ENCODE measurements around the gene SELENOO. TPM values are rescaled to one million over a fixed set of nuclear protein-coding genes. Genes with fewer than 3 reads are reported as not detected.

The SELENOO gene
- total RNA-seq, 2 experiments from 2014 or later: 26.0 to 26.1 TPM

DNA sequence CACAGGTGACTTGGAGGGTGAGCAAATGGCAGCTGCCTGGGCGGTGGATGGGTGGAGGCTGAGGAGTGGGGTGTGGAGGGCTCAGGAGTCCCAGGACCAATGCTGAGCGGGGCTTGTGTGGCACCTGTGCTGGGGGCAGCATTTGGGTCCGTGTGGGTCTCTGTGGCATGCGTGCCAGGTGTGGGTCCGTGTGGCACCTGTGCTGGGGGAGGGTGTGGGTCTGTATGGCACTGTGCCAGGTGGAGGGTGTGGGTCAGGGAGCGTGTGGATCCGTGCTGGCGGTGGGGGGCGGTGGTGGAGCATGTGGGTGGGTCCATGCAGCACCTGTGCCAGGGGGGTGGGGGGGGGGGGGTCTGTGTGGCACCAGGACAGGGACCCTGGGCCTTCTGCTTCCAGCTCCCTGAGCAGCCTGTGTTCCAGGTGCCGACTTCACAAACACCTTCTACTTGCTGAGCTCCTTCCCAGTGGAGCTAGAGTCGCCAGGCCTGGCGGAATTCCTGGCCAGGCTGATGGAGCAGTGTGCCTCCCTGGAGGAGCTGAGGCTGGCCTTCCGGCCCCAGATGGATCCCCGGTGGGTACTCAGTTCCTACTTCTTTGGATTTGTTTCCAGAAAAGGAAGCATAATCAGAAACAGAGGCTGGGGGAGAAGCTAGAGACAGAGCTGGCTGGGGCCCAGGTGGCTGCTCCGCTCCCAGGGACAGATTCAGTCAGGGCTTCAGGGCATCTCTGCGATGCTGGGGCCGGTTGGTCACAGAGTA is 14.7 kb downstream of the SELENOO start:
- peak in 1 of 14 experiments; percentile 32 for DNase-seq
- Histone ChIP-seq H3K4me3 (ENCODE audit: low read length) (no peak overlapping the region), H3K27me3 (ENCODE audit: control insufficient read depth in 1 of 2, insufficient read depth in 2 of 2, low read length in 2 of 2) (no peaks in the 10 kb centered on the region), H3K4me1 (ENCODE audit: insufficient read depth, low read length) (peaks cover 2% of the 10 kb centered on the region), H3K9me3 (ENCODE audit: control insufficient read depth in 1 of 2, insufficient read depth in 1 of 2, low read length in 2 of 2) (no peaks in the 10 kb centered on the region), H3K27ac (ENCODE audit: low read depth in 1 of 2, low read length in 2 of 2) (no peak overlapping the region), H3K36me3 (ENCODE audit: insufficient read depth, low read length) (peaks cover 72% of the 10 kb centered on the region)
- no peak overlapping the region for H3K4me3 Mint-ChIP-seq
- POLR2A ChIA-PET: interaction anchor here (0.9 kb wide), 1 partner anchor 24 kb away, joined by 3 read pairs; no protein-coding TSS in a partner anchor
- intact Hi-C loops (cut with DNase I, micrococcal nuclease): no loop called here
- H3K27ac Mint-ChIP-seq: peak overlapping the region; percentile 35
- CTCF ChIA-PET: interaction anchor here (1.2 kb wide), 1 partner anchor 67 kb away, joined by 3 read pairs; no protein-coding TSS in a partner anchor
- peaks cover 77% of the 10 kb centered on the region for H3K36me3 Mint-ChIP-seq (ENCODE audit: low read depth)
- ATAC-seq (ENCODE audit: poor library complexity): no peak
- peaks cover 15% of the 10 kb centered on the region for H3K4me1 Mint-ChIP-seq (ENCODE audit: low read depth)
- no peaks in the 10 kb centered on the region for H3K9me3 Mint-ChIP-seq
- no peak for TF ChIP-seq CTCF (IDR thresholded peaks at IDR 0.05)
- no peaks in the 10 kb centered on the region for H3K27me3 Mint-ChIP-seq

- ChIA-PET POLR2A (interaction anchor here (0.9 kb wide), 1 partner anchor 25 kb away, joined by 3 read pairs; no protein-coding TSS in a partner anchor), CTCF (no interaction called here)
- H3K27ac Mint-ChIP-seq: no peak overlapping the region
- H3K4me3 ChIP-seq (ENCODE audit: low read length): no peak overlapping the region
- H3K27me3 Mint-ChIP-seq: no peaks in the 10 kb centered on the region
- H3K36me3 ChIP-seq (ENCODE audit: insufficient read depth, low read length): peaks cover 72% of the 10 kb centered on the region
- no peaks in the 10 kb centered on the region for H3K4me1 ChIP-seq (ENCODE audit: insufficient read depth, low read length)
- no peak for ATAC-seq (ENCODE audit: poor library complexity)
- peaks cover 15% of the 10 kb centered on the region for H3K4me1 Mint-ChIP-seq (ENCODE audit: low read depth)
- no peaks in the 10 kb centered on the region for H3K9me3 ChIP-seq (ENCODE audit: control insufficient read depth in 1 of 2, insufficient read depth in 1 of 2, low read length in 2 of 2)
- peaks cover 79% of the 10 kb centered on the region for H3K36me3 Mint-ChIP-seq (ENCODE audit: low read depth)
- DNase-seq: peak in 1 of 14 experiments; percentile 30
- no peaks in the 10 kb centered on the region for H3K27me3 ChIP-seq (ENCODE audit: control insufficient read depth in 1 of 2, insufficient read depth in 2 of 2, low read length in 2 of 2)
- H3K27ac ChIP-seq (ENCODE audit: low read depth in 1 of 2, low read length in 2 of 2): no peak overlapping the region
- no peak for TF ChIP-seq CTCF (IDR thresholded peaks at IDR 0.05)
- H3K4me3 Mint-ChIP-seq: no peak overlapping the region
- intact Hi-C loops (cut with DNase I, micrococcal nuclease): no loop called here
- no peaks in the 10 kb centered on the region for H3K9me3 Mint-ChIP-seq
These were observed 15.4 kb downstream of the SELENOO start for GRCh38 chr22:50216055-50216683.

GRCh38 chr22:50216684-50217520 is 16.1 kb downstream of the SELENOO start:
- ATAC-seq (ENCODE audit: poor library complexity): no peak

More at GRCh38 chr22:50216684-50217520, 16.1 kb downstream of the SELENOO start:
- Mint-ChIP-seq H3K4me3 (peak overlapping the region; percentile 15), H3K27ac (no peak overlapping the region), H3K4me1 (ENCODE audit: low read depth) (peaks cover 15% of the 10 kb centered on the region), H3K36me3 (ENCODE audit: low read depth) (peaks cover 78% of the 10 kb centered on the region), H3K9me3 (no peaks in the 10 kb centered on the region), H3K27me3 (no peaks in the 10 kb centered on the region)
- DNase-seq: peak in 1 of 14 experiments; percentile 37
- Histone ChIP-seq H3K27ac (ENCODE audit: low read depth in 1 of 2, low read length in 2 of 2) (no peak overlapping the region), H3K36me3 (ENCODE audit: insufficient read depth, low read length) (peaks cover 75% of the 10 kb centered on the region), H3K27me3 (ENCODE audit: control insufficient read depth in 1 of 2, insufficient read depth in 2 of 2, low read length in 2 of 2) (no peaks in the 10 kb centered on the region), H3K4me1 (ENCODE audit: insufficient read depth, low read length) (no peaks in the 10 kb centered on the region), H3K4me3 (ENCODE audit: low read length) (no peak overlapping the region), H3K9me3 (ENCODE audit: control insufficient read depth in 1 of 2, insufficient read depth in 1 of 2, low read length in 2 of 2) (no peaks in the 10 kb centered on the region)
- no peak for TF ChIP-seq CTCF (IDR thresholded peaks at IDR 0.05)
- intact Hi-C loops (cut with DNase I, micrococcal nuclease): no loop called here
- ChIA-PET POLR2A (no interaction called here), CTCF (no interaction called here)
